Measurements from ENCODE around the gene MISP3. TPM values are rescaled to one million over a fixed set of nuclear protein-coding genes. Genes with fewer than 3 reads are reported as not detected.

Gene MISP3
- total RNA-seq, 1 experiment from 2014 or later: 0.54 TPM

DNA sequence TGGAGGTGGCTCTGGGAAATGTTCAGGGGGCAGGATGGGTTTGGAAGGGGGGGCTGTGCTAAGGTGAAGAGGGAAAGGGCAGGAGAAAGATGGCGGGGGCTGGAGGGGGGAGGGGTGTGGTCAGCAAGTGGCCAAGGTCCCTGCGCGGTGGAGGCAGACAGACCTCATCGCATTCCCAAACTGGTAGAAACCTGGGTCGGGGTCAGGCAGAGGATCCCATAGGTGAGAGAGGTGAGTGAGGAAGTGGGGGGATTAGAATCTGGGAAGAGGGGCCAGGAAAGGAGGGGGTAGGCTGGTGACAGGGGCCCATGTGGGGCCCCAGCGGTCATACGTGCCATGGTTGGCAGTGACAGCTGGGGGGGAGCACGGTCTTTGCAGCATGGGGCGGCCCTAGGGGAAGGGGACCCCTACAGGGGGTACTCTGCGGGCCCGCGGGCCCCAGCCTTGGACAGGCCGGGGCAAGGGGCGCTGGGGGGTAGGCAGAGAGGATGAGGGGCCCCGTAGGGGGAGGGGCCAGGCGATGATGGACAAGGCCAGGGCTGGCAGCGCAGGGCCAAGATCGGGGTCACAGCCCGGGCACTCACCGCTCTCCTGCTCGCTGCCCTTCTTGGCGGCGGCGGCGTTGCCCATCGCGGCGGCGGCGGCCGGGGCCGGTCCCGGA, 44.5 kb downstream of the MISP3 start:
- ChIA-PET POLR2A (interaction anchor here (0.7 to 2.3 kb wide), 11 partner anchors 8 to 445 kb away, joined by 3 to 22 read pairs (median 3); partner anchors contain the start of gene ASF1B), CTCF (interaction anchor here (0.6 to 1.6 kb wide), 4 partner anchors 11 to 362 kb away, joined by 3 read pairs; no protein-coding TSS in a partner anchor)
- Mint-ChIP-seq H3K27me3 (ENCODE audit: insufficient read depth, unreplicated experiment) (no peaks in the 10 kb centered on the region), H3K27ac (ENCODE audit: low read depth, unreplicated experiment) (no peak overlapping the region), H3K9me3 (ENCODE audit: unreplicated experiment) (no peaks in the 10 kb centered on the region), H3K36me3 (ENCODE audit: insufficient read depth, unreplicated experiment) (no peaks in the 10 kb centered on the region), H3K4me3 (ENCODE audit: unreplicated experiment) (peak overlapping the region; percentile 83), H3K4me1 (ENCODE audit: insufficient read depth, unreplicated experiment) (peaks cover 18% of the 10 kb centered on the region)
- DNase-seq (ENCODE audit: unreplicated experiment): no peak
- BruUV-seq (replicated peaks): no TSS peak
- intact Hi-C loops (cut with micrococcal nuclease): loop anchor here (5.0 kb wide), 1 partner anchor 35 kb away; no protein-coding TSS in a partner anchor
- TF ChIP-seq, protein P1, sequence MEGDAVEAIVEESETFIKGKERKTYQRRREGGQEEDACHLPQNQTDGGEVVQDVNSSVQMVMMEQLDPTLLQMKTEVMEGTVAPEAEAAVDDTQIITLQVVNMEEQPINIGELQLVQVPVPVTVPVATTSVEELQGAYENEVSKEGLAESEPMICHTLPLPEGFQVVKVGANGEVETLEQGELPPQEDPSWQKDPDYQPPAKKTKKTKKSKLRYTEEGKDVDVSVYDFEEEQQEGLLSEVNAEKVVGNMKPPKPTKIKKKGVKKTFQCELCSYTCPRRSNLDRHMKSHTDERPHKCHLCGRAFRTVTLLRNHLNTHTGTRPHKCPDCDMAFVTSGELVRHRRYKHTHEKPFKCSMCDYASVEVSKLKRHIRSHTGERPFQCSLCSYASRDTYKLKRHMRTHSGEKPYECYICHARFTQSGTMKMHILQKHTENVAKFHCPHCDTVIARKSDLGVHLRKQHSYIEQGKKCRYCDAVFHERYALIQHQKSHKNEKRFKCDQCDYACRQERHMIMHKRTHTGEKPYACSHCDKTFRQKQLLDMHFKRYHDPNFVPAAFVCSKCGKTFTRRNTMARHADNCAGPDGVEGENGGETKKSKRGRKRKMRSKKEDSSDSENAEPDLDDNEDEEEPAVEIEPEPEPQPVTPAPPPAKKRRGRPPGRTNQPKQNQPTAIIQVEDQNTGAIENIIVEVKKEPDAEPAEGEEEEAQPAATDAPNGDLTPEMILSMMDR (IDR thresholded peaks at IDR 0.05; ENCODE audit: unreplicated experiment): no peak

DNA sequence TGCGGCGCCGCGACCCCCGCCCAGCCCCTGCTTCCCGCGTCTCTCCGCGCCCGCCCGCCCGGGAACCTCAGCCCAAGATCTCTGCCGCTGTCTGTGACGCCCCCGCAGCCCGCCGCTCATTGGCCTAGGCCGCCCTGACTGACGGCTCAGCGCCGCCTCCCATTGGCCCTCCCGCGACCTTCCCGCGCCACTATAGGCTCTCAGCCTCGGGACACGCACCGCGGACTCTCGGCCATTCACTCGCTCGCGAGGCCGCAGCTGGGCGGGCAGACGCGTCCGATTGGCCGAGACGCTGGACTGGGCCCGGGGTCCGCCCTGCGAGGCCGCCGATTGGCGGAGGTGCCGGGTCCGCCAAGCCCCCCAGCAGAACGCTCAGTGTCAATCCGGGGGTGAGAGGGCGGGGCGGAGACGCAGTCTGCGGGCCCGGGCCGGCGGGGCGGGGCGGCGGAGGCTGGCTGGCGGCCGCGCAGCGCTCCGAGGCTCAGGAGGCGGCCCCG, 45.1 kb downstream of the MISP3 start, which contains the start of gene PRKACA:
Gene PRKACA, minus strand, starts transcription at position 95 of the 497 bp plus-strand sequence. CDS start 215 bp downstream, outside the sequence.
- H3K9me3 Mint-ChIP-seq (ENCODE audit: unreplicated experiment): no peaks in the 10 kb centered on the region
- CTCF ChIA-PET: no interaction called here
- H3K4me1 Mint-ChIP-seq (ENCODE audit: insufficient read depth, unreplicated experiment): peaks cover 18% of the 10 kb centered on the region
- intact Hi-C loops (cut with micrococcal nuclease): loop anchor here (1.0 to 5.0 kb wide), 2 partner anchors 35 to 237 kb away; no protein-coding TSS in a partner anchor
- no TSS peak for BruUV-seq (replicated peaks)
- H3K27ac Mint-ChIP-seq (ENCODE audit: low read depth, unreplicated experiment): peak within 1 kb of the TSS; percentile 93
- peak; percentile 99 for DNase-seq (ENCODE audit: unreplicated experiment)
- peak within 1 kb of the TSS; percentile 83 for H3K4me3 Mint-ChIP-seq (ENCODE audit: unreplicated experiment)
- H3K36me3 Mint-ChIP-seq (ENCODE audit: insufficient read depth, unreplicated experiment): no peaks in the 10 kb centered on the region
- POLR2A ChIA-PET: interaction anchor here (0.7 to 2.3 kb wide), 10 partner anchors 9 to 444 kb away, joined by 3 to 22 read pairs (median 3); partner anchors contain the start of gene ASF1B
- TF ChIP-seq, protein P1 (IDR thresholded peaks at IDR 0.05; ENCODE audit: unreplicated experiment): no peak
- no peaks in the 10 kb centered on the region for H3K27me3 Mint-ChIP-seq (ENCODE audit: insufficient read depth, unreplicated experiment)

DNA sequence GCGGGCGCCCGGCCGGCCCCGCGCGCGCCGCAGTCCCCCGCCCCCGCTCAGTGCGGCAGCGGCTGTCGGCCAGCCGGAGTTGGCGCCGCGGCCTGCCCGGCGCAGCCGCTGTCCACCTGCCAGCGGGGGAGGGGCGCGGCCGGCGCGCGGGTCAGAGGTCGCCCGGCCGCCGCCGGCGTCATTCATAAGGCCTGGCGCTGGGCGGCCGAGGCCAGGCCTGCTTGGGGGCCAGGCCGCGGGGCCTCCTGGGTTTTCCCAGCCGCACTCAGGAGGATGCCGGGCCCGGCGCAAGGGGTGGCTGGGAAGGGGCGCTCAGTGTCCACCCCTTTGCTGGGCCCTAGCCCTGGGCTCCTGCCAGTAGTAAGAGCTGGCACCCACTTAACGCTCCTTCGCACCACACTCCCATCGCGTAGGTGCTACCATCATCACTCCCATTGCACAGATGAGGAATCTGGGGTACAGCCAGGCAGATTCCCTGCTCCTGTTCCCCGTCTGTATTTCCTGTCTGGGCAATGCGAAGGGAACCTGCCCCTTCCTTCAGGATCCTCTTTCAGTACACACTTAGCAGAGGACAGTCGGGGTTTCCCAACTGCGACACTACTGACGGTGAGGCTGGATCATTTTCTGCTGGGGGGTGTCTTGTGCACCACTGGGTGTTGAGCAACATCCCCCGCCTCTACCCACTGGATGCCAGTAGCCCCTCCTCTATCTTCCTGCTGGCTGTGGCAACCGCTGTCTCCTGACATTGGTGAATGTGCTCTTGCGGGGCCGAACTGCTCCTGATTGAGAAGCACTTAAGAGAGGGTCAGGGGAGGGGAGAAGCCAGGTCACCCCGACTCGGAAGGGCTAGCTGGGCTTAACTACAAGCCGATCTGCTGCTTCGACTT, 45.8 kb downstream of the MISP3 start:
- POLR2A ChIA-PET: interaction anchor here (0.6 to 2.3 kb wide), 11 partner anchors 9 to 443 kb away, joined by 3 to 22 read pairs (median 3); partner anchors contain the start of gene ASF1B
- TF ChIP-seq, protein P1 (IDR thresholded peaks at IDR 0.05; ENCODE audit: unreplicated experiment): no peak
- peak; percentile 77 for DNase-seq (ENCODE audit: unreplicated experiment)
- intact Hi-C loops (cut with micrococcal nuclease): loop anchor here (1.0 to 5.0 kb wide), 2 partner anchors 36 to 238 kb away; no protein-coding TSS in a partner anchor
- CTCF ChIA-PET: interaction anchor here (0.6 to 1.0 kb wide), 4 partner anchors 17 to 1312 kb away, joined by 3 to 4 read pairs (median 4); partner anchors contain the start of gene ASF1B
- BruUV-seq (replicated peaks): no TSS peak
- Mint-ChIP-seq H3K4me3 (ENCODE audit: unreplicated experiment) (peak overlapping the region; percentile 83), H3K9me3 (ENCODE audit: unreplicated experiment) (no peaks in the 10 kb centered on the region), H3K27me3 (ENCODE audit: insufficient read depth, unreplicated experiment) (no peaks in the 10 kb centered on the region), H3K4me1 (ENCODE audit: insufficient read depth, unreplicated experiment) (peaks cover 18% of the 10 kb centered on the region), H3K27ac (ENCODE audit: low read depth, unreplicated experiment) (peak overlapping the region; percentile 93), H3K36me3 (ENCODE audit: insufficient read depth, unreplicated experiment) (no peaks in the 10 kb centered on the region)

All from MCF 10A (cell line).